ENCODE results near the gene RARS1.
"Not testable (repeated sequence)": the region's sequence is repeated elsewhere in the genome, so short reads cannot be mapped to it uniquely, and the experiment has no call there.

The RARS1 gene

DNA sequence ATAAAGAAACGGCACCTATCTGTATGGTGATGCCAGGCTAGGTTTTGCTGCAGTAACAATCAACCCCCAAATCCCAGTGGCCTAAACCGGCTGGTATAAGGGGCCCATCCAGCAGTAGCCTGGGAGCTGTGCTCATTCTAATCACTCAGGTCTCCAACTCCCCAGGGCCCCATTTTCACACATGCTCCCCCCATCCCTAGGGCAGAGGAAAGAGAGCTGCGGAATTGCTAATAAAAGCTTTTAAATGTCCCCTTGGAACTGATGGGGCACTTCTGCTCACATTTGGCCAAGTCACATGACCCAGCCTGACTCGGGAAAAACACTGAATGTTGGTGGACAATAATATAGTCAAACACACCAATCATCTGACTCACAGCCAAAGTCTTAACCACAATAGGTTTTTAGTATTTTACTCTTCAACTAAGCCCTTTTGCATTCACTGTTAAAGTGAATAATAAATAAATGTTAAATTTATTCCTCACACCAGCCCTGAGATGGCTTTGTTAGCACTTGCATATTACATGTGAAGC lies 44.4 kb downstream of the RARS1 start:
- no peak overlapping the region for H3K4me3 ChIP-seq (replicated peaks; ENCODE audit: low read depth, low read length)
- DNase-seq (ENCODE audit: extremely low read depth, low read depth) = no peak
- TF ChIP-seq CTCF (IDR thresholded peaks at IDR 0.05; ENCODE audit: low read depth, low read length, missing control alignments) = no peak

DNA sequence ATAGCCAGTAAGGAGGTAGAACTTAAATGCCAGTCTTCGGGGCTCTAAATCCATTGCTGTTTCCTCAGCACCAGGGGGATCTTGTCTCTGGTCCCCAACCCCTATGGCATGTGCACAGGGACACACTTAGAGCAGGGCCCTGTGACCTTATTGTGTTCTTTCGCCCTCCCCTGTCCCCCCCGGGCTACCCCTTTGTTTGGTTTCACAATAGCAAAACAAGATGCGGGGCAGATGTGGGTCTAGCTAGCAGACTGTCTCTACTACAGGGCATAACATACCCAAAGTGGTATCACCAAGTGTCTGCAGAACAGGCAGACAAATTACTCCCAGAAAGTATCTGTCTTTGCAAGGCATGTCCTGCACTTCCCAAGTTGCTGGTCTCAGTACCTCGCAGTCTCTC lies 44.9 kb downstream of the RARS1 start:
- DNase-seq (ENCODE audit: extremely low read depth, low read depth) = no peak
- no peak overlapping the region for H3K4me3 ChIP-seq (replicated peaks; ENCODE audit: low read depth, low read length)
- TF ChIP-seq CTCF (IDR thresholded peaks at IDR 0.05; ENCODE audit: low read depth, low read length, missing control alignments) = no peak

DNA sequence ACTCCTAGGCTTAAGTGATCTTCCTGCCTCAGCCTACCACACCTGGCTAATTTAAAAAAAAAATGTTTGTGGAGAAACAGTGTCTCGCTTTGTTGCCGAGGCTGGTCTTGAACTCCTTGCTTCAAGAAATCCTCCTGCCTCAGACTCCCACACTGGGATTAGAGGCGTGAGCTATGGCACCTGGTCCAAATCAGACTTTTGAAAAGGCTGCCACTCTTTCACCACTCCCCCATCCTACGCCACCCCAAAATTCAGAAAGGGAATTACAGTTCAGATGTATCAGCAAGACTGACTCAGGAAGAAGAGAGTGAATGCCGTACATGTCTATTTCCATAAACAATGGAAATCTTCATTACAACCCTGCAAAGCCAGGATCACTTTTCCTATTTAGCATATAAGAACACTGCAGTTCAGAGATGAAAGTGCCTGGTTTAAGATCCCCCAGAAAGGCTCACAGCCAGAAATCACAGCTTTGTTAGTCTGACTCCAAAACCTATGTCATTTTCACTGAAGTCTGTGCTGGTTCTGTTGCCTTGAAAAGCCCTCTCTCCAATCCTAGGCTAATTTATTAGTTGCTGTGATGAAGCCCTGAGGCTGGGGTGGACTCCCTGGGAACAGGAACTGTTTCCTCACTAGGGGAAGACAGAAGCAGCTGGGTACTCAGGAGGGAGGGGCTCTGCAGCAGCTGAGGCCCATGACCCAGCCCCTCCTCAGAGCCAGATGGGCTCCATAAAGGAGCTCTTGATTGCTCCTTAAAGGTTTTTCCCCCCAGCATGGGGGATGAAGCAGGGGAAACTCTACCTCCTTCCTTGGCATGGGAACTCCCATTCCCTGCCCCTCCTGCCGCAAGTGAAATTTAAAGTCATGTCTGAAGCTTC lies 46.0 kb downstream of the RARS1 start:
- DNase-seq (ENCODE audit: extremely low read depth, low read depth) = no peak
- no peak overlapping the region for H3K4me3 ChIP-seq (replicated peaks; ENCODE audit: low read depth, low read length)
- no peak for TF ChIP-seq CTCF (IDR thresholded peaks at IDR 0.05; ENCODE audit: low read depth, low read length, missing control alignments)

- not testable (repeated sequence) for H3K4me3 ChIP-seq (replicated peaks; ENCODE audit: low read depth, low read length); DNase-seq (ENCODE audit: extremely low read depth, low read depth)
These were observed 48.1 kb downstream of the RARS1 start for GRCh38 chr5:168534351-168534750.

GRCh38 chr5:168537176-168537575 lies 50.9 kb downstream of the RARS1 start:
- no peak for TF ChIP-seq CTCF (IDR thresholded peaks at IDR 0.05; ENCODE audit: low read depth, low read length, missing control alignments)
- no peak for DNase-seq (ENCODE audit: extremely low read depth, low read depth)
- H3K4me3 ChIP-seq (replicated peaks; ENCODE audit: low read depth, low read length) = no peak overlapping the region

- no peak for DNase-seq (ENCODE audit: extremely low read depth, low read depth)
- no peak overlapping the region for H3K4me3 ChIP-seq (replicated peaks; ENCODE audit: low read depth, low read length)
- TF ChIP-seq CTCF (IDR thresholded peaks at IDR 0.05; ENCODE audit: low read depth, low read length, missing control alignments) = no peak
These were observed 63.3 kb downstream of the RARS1 start for GRCh38 chr5:168549554-168549953.

GRCh38 chr5:168550656-168551055 lies 64.4 kb downstream of the RARS1 start:
- no peak overlapping the region for H3K4me3 ChIP-seq (replicated peaks; ENCODE audit: low read depth, low read length)
- no peak for DNase-seq (ENCODE audit: extremely low read depth, low read depth)
- TF ChIP-seq CTCF (IDR thresholded peaks at IDR 0.05; ENCODE audit: low read depth, low read length, missing control alignments) = no peak

All from HFF-Myc (cell line).